Neural progenitor cell (in vitro differentiated cells): ENCODE data around the gene PCSK5. TPM values are rescaled to one million over a fixed set of nuclear protein-coding genes. Genes with fewer than 3 reads are reported as not detected.

Experiments used
- DNase-seq: peaks from one replicate; pipeline ENCODE4 v3.0.0-alpha.2; 2016; ENCODE audit warnings: low spot score
- H2AFZ ChIP-seq: fragments of 200-600 bp; sonication (generic); replicated peaks from 2 replicates; pipeline ENCODE4 v1.6.1; 2016; ENCODE audit warnings: antibody characterized with exemption
- H3F3A ChIP-seq: fragments of 200-600 bp; sonication (generic); 2 replicates; pipeline ENCODE4 v1.6.1; 2016; ENCODE audit warnings: antibody characterized with exemption, low read depth
- H3K27ac ChIP-seq: fragments of 200-600 bp; sonication (generic); 2 replicates; pipeline ENCODE4 v1.5.1; 2016; ENCODE audit warnings: mild to moderate bottlenecking
- H3K27me3 ChIP-seq: fragments of 200-600 bp; sonication (generic); 2 replicates; pipeline ENCODE4 v1.6.1; 2016; ENCODE audit warnings: mild to moderate bottlenecking, moderate library complexity
- H3K36me3 ChIP-seq: fragments of 200-600 bp; sonication (generic); 2 replicates; pipeline ENCODE4 v1.5.1; 2016
- H3K4me1 ChIP-seq: fragments of 200-600 bp; sonication (generic); 2 replicates; pipeline ENCODE4 v1.6.1; 2016; ENCODE audit warnings: mixed run types
- H3K4me2 ChIP-seq: fragments of 200-600 bp; sonication (generic); 2 replicates; pipeline ENCODE4 v1.6.1; 2016
- H3K4me3 ChIP-seq: fragments of 200-600 bp; sonication (generic); 2 replicates; pipeline ENCODE4 v1.5.1; 2016
- H3K79me2 ChIP-seq: fragments of 200-600 bp; sonication (generic); 2 replicates; pipeline ENCODE4 v1.6.1; 2016; ENCODE audit warnings: low read depth
- H3K9ac ChIP-seq: fragments of 200-600 bp; sonication (generic); 2 replicates; pipeline ENCODE4 v1.6.1; 2016
- H3K9me3 ChIP-seq: fragments of 200-600 bp; sonication (generic); 2 replicates; pipeline ENCODE4 v1.5.1; 2016; ENCODE audit warnings: low read depth
- H4K20me1 ChIP-seq: fragments of 200-600 bp; sonication (generic); 2 replicates; pipeline ENCODE4 v1.6.1; 2016; ENCODE audit warnings: low read depth
- H3K27ac Mint-ChIP-seq: 3 replicates; pipeline ENCODE4 v1.8.0; 2021; ENCODE audit warnings: mixed read lengths
- H3K27me3 Mint-ChIP-seq: 2 replicates; pipeline ENCODE4 v1.8.0; 2022; ENCODE audit warnings: low read depth, mild to moderate bottlenecking, inconsistent platforms, moderate library complexity, mixed read lengths; ENCODE audit not compliant: insufficient read depth
- H3K36me3 Mint-ChIP-seq: 3 replicates; pipeline ENCODE4 v1.8.0; 2021; ENCODE audit warnings: mixed read lengths
- H3K4me1 Mint-ChIP-seq: 3 replicates; pipeline ENCODE4 v1.8.0; 2021; ENCODE audit warnings: mixed read lengths
- H3K4me3 Mint-ChIP-seq: 3 replicates; pipeline ENCODE4 v1.8.0; 2021; ENCODE audit warnings: mild to moderate bottlenecking, moderate library complexity, mixed read lengths
- H3K9me3 Mint-ChIP-seq: 3 replicates; pipeline ENCODE4 v1.8.0; 2020; ENCODE audit warnings: mixed read lengths
- EZH2 ChIP-seq: fragments of 200-600 bp; sonication (generic); IDR thresholded peaks from 2 replicates; pipeline ENCODE4 v1.6.1; 2017; ENCODE audit warnings: antibody characterized with exemption, mild to moderate bottlenecking, moderate library complexity
- EZH2phosphoT487 ChIP-seq: fragments of 200-600 bp; sonication (generic); IDR thresholded peaks from 2 replicates; pipeline ENCODE4 v1.6.1; 2017; ENCODE audit warnings: antibody characterized with exemption
- total RNA-seq: library from RNA; depleted of rRNA; stranded (reverse); fragments of >200 nt; gene quantifications from 2 replicates; pipeline ENCODE4 v1.2.3, GENCODE V29; 2015; ENCODE audit warnings: low replicate concordance
- TF ChIP-seq, protein P1 (sequence below): fragments of 200-600 bp; sonication (generic); IDR thresholded peaks from 2 replicates; pipeline ENCODE4 v1.5.1; 2017; ENCODE audit warnings: antibody characterized with exemption, mild to moderate bottlenecking

The PCSK5 gene
- total RNA-seq, 1 donor from 2014 or later: 23.4 TPM

GRCh38 chr9:75946766-75947165, 56.3 kb downstream of the PCSK5 start:
- Histone ChIP-seq H3K27ac (no peak overlapping the region), H3K79me2 (no peaks in the 10 kb centered on the region), H3K4me1 (no peaks in the 10 kb centered on the region), H3K36me3 (no peaks in the 10 kb centered on the region), H3K9ac (no peak overlapping the region), H4K20me1 (no peaks in the 10 kb centered on the region), H3K4me3 (no peak overlapping the region), H3K9me3 (no peaks in the 10 kb centered on the region), H2AFZ (no peak overlapping the region), H3K4me2 (no peak overlapping the region), H3F3A (no peaks in the 10 kb centered on the region), H3K27me3 (no peaks in the 10 kb centered on the region)
- H3K36me3 Mint-ChIP-seq: peaks cover 33% of the 10 kb centered on the region
- H3K9me3 Mint-ChIP-seq: peaks cover 6% of the 10 kb centered on the region
- no peak overlapping the region for H3K27ac Mint-ChIP-seq
- DNase-seq: no peak
- H3K4me1 Mint-ChIP-seq: no peaks in the 10 kb centered on the region
- TF ChIP-seq EZH2phosphoT487: no peak
- no peak for TF ChIP-seq EZH2
- TF ChIP-seq, protein P1, sequence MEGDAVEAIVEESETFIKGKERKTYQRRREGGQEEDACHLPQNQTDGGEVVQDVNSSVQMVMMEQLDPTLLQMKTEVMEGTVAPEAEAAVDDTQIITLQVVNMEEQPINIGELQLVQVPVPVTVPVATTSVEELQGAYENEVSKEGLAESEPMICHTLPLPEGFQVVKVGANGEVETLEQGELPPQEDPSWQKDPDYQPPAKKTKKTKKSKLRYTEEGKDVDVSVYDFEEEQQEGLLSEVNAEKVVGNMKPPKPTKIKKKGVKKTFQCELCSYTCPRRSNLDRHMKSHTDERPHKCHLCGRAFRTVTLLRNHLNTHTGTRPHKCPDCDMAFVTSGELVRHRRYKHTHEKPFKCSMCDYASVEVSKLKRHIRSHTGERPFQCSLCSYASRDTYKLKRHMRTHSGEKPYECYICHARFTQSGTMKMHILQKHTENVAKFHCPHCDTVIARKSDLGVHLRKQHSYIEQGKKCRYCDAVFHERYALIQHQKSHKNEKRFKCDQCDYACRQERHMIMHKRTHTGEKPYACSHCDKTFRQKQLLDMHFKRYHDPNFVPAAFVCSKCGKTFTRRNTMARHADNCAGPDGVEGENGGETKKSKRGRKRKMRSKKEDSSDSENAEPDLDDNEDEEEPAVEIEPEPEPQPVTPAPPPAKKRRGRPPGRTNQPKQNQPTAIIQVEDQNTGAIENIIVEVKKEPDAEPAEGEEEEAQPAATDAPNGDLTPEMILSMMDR: no peak
- H3K4me3 Mint-ChIP-seq: no peak overlapping the region
- no peaks in the 10 kb centered on the region for H3K27me3 Mint-ChIP-seq

GRCh38 chr9:75947233-75947632, 56.8 kb downstream of the PCSK5 start:
- H3F3A ChIP-seq: no peaks in the 10 kb centered on the region
- no peaks in the 10 kb centered on the region for H3K36me3 ChIP-seq
- no peak overlapping the region for H2AFZ ChIP-seq
- Mint-ChIP-seq H3K27ac (no peak overlapping the region), H3K9me3 (peaks cover 6% of the 10 kb centered on the region), H3K27me3 (no peaks in the 10 kb centered on the region), H3K4me3 (no peak overlapping the region), H3K36me3 (peaks cover 34% of the 10 kb centered on the region), H3K4me1 (no peaks in the 10 kb centered on the region)
- H3K27ac ChIP-seq: no peak overlapping the region
- no peaks in the 10 kb centered on the region for H3K9me3 ChIP-seq
- no peak overlapping the region for H3K4me3 ChIP-seq
- TF ChIP-seq EZH2: no peak
- TF ChIP-seq, protein P1: no peak
- H3K4me1 ChIP-seq: no peaks in the 10 kb centered on the region
- H3K4me2 ChIP-seq: no peak overlapping the region
- no peaks in the 10 kb centered on the region for H3K27me3 ChIP-seq
- H3K9ac ChIP-seq: no peak overlapping the region
- H4K20me1 ChIP-seq: no peaks in the 10 kb centered on the region
- no peaks in the 10 kb centered on the region for H3K79me2 ChIP-seq
- no peak for DNase-seq

- Histone ChIP-seq H3K27me3 (no peaks in the 10 kb centered on the region), H4K20me1 (no peaks in the 10 kb centered on the region), H3K36me3 (no peaks in the 10 kb centered on the region), H3K4me3 (no peak overlapping the region), H3K9me3 (no peaks in the 10 kb centered on the region), H3K79me2 (no peaks in the 10 kb centered on the region), H2AFZ (no peak overlapping the region), H3K4me2 (no peak overlapping the region), H3K27ac (no peak overlapping the region), H3F3A (no peaks in the 10 kb centered on the region), H3K4me1 (peaks cover 26% of the 10 kb centered on the region), H3K9ac (no peak overlapping the region)
- H3K36me3 Mint-ChIP-seq: peaks cover 20% of the 10 kb centered on the region
- DNase-seq: no peak
- no peak overlapping the region for H3K4me3 Mint-ChIP-seq
- H3K9me3 Mint-ChIP-seq: peaks cover 6% of the 10 kb centered on the region
- peaks cover 2% of the 10 kb centered on the region for H3K27me3 Mint-ChIP-seq
- no peak overlapping the region for H3K27ac Mint-ChIP-seq
- no peak for TF ChIP-seq EZH2
- TF ChIP-seq, protein P1: no peak
- no peak for TF ChIP-seq EZH2phosphoT487
- H3K4me1 Mint-ChIP-seq: peaks cover 13% of the 10 kb centered on the region
These were observed 60.5 kb downstream of the PCSK5 start for GRCh38 chr9:75950998-75951397.

DNA sequence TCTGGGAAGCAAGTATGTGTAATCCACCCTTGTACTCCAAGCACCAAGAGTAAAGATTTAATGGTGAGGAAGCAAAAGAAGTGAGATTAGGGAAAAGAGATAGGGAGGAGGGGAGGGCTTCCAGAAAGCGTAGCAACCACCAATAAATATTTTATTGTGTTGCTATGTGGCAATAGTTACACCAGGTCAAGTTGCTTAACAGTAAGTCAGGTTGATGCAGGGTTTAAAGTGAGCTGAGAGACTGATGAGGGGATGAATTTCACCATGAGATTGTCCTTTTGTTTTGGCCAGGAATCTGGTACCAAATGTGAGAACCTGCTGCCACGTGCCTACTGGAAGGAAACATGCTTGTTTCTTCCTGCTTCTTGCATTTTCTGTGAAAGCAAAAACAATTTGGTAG, 62.7 kb downstream of the PCSK5 start:
- no peaks in the 10 kb centered on the region for H3K36me3 ChIP-seq
- no peak overlapping the region for H3K27ac ChIP-seq
- H3K4me1 ChIP-seq: peaks cover 38% of the 10 kb centered on the region
- no peaks in the 10 kb centered on the region for H3K9me3 ChIP-seq
- no peak overlapping the region for H3K9ac ChIP-seq
- H3K27me3 ChIP-seq: no peaks in the 10 kb centered on the region
- TF ChIP-seq EZH2: no peak
- TF ChIP-seq, protein P1: no peak
- no peak for TF ChIP-seq EZH2phosphoT487
- peaks cover 2% of the 10 kb centered on the region for H3K27me3 Mint-ChIP-seq
- H2AFZ ChIP-seq: no peak overlapping the region
- peaks cover 15% of the 10 kb centered on the region for H3K4me1 Mint-ChIP-seq
- H3K9me3 Mint-ChIP-seq: peaks cover 6% of the 10 kb centered on the region
- no peaks in the 10 kb centered on the region for H3K79me2 ChIP-seq
- peaks cover 14% of the 10 kb centered on the region for H3K36me3 Mint-ChIP-seq
- no peaks in the 10 kb centered on the region for H4K20me1 ChIP-seq
- no peak overlapping the region for H3K4me3 ChIP-seq
- no peak overlapping the region for H3K4me3 Mint-ChIP-seq
- no peak overlapping the region for H3K27ac Mint-ChIP-seq
- no peak for DNase-seq
- no peak overlapping the region for H3K4me2 ChIP-seq
- no peaks in the 10 kb centered on the region for H3F3A ChIP-seq
